ENCODE results near the gene ELK4. TPM values are rescaled to one million over a fixed set of nuclear protein-coding genes. Genes with fewer than 3 reads are reported as not detected.

Gene ELK4
- total and polyA plus RNA-seq, 2 of the 4 experiments (the other 2 are of a cell fraction), result 4.6 to 11.3 TPM

GRCh38 chr1:205672970-205673369, 41.2 kb upstream of the ELK4 start:
- no peak for ATAC-seq (ENCODE audit: low read depth)
- no peak for TF ChIP-seq CEBPB (IDR thresholded peaks at IDR 0.05; ENCODE audit: low read depth, low read length)
- TF ChIP-seq RFX5 (IDR thresholded peaks at IDR 0.05; ENCODE audit: low read depth, low read length), result no peak
- TF ChIP-seq CHD1 (IDR thresholded peaks at IDR 0.05; ENCODE audit: low read depth, low read length), result no peak
- no peak for TF ChIP-seq POLR2A (IDR thresholded peaks at IDR 0.05; ENCODE audit: low read depth, low read length)
- TF ChIP-seq, protein P1, sequence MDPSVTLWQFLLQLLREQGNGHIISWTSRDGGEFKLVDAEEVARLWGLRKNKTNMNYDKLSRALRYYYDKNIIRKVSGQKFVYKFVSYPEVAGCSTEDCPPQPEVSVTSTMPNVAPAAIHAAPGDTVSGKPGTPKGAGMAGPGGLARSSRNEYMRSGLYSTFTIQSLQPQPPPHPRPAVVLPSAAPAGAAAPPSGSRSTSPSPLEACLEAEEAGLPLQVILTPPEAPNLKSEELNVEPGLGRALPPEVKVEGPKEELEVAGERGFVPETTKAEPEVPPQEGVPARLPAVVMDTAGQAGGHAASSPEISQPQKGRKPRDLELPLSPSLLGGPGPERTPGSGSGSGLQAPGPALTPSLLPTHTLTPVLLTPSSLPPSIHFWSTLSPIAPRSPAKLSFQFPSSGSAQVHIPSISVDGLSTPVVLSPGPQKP (IDR thresholded peaks at IDR 0.05; ENCODE audit: borderline replicate concordance, low read depth, low read length), result no peak
- no peak for TF ChIP-seq MAFK (IDR thresholded peaks at IDR 0.05; ENCODE audit: low read depth, low read length)
- TF ChIP-seq FOS (IDR thresholded peaks at IDR 0.05; ENCODE audit: low read depth, low read length), result no peak
- no peak for TF ChIP-seq RAD21 (IDR thresholded peaks at IDR 0.05; ENCODE audit: low read length)
- TF ChIP-seq MAZ (IDR thresholded peaks at IDR 0.05; ENCODE audit: borderline replicate concordance, low read depth, low read length), result no peak
- TF ChIP-seq SMC3 (IDR thresholded peaks at IDR 0.05; ENCODE audit: low read depth, low read length), result no peak
- no peak for TF ChIP-seq RCOR1 (IDR thresholded peaks at IDR 0.05; ENCODE audit: insufficient replicate concordance, low read length)
- TF ChIP-seq NFE2L2 (IDR thresholded peaks at IDR 0.05; ENCODE audit: low read depth, low read length), result no peak
- Histone ChIP-seq H4K20me1 (ENCODE audit: insufficient read depth, low read length) (no peaks in the 10 kb centered on the region), H3K79me1 (ENCODE audit: low read depth in 1 of 2, low read length in 2 of 2) (peaks cover 2 to 5% of the 10 kb centered on the region in 2 experiments; a peak in 2 of 4 replicates), H3K4me2 (ENCODE audit: low read depth, low read length) (no peak overlapping the region), H3K9ac (ENCODE audit: low read depth, low read length) (no peak overlapping the region), H3K36me3 (ENCODE audit: control insufficient read depth, insufficient read depth, low read length) (no peaks in the 10 kb centered on the region), H2AK5ac (ENCODE audit: low read depth, low read length) (no peak overlapping the region), H3K27me3 (ENCODE audit: control insufficient read depth, insufficient read depth, low read length) (no peaks in the 10 kb centered on the region), H3K56ac (ENCODE audit: extremely low read depth, insufficient read depth, low read length) (no peak overlapping the region), H2BK20ac (ENCODE audit: low read depth, low read length) (no peak overlapping the region), H3K9me3 (ENCODE audit: control insufficient read depth, insufficient read depth, low read length) (no peaks in the 10 kb centered on the region), H3K27ac (ENCODE audit: insufficient read depth, low read length) (no peak overlapping the region), H2BK5ac (ENCODE audit: low read depth, low read length, poor library complexity, severe bottlenecking) (no peak overlapping the region), H3K4ac (ENCODE audit: low read depth, low read length) (no peak overlapping the region), H3K4me3 (ENCODE audit: insufficient read depth, low read depth, low read length) (no peak overlapping the region), H3K4me1 (ENCODE audit: control insufficient read depth, insufficient read depth, low read length) (peaks cover 4% of the 10 kb centered on the region; the same call in 1 of the 2 replicates), H3K9me1 (ENCODE audit: insufficient read depth, low read length) (no peaks in the 10 kb centered on the region; the same call in 1 of the 2 replicates), H3K23ac (ENCODE audit: low read depth, low read length) (no peak overlapping the region; the same call in 1 of the 2 replicates), H2BK120ac (ENCODE audit: low read depth, low read length) (no peak overlapping the region), H2AFZ (replicated peaks; ENCODE audit: low read length, poor library complexity) (no peak overlapping the region), H4K5ac (ENCODE audit: low read depth, low read length) (no peak overlapping the region), H3K18ac (ENCODE audit: low read depth, low read length) (no peak overlapping the region), H3K14ac (replicated peaks; ENCODE audit: low read depth, low read length) (no peak overlapping the region), H2BK15ac (ENCODE audit: low read depth, low read length) (no peak overlapping the region), H2AK9ac (replicated peaks; ENCODE audit: low read depth, low read length, poor library complexity) (no peak overlapping the region), H4K8ac (ENCODE audit: low read depth in 2 of 2, low read length in 2 of 2) (no peak overlapping the region), H4K91ac (ENCODE audit: insufficient read depth, low read depth, low read length) (no peak overlapping the region)
- ChIA-PET CTCF (no interaction called here), POLR2A (ENCODE audit: unreplicated experiment) (no interaction called here)
- BruUV-seq (replicated peaks), result no TSS peak
- DNase-seq, result no peak
- in situ Hi-C loops (cut with MboI; ENCODE audit: low sequenced_read_pairs), result loop anchor here (25.0 kb wide), 2 partner anchors 239 to 439 kb away; partner anchors contain the start of gene AVPR1B
- intact Hi-C loops (cut with micrococcal nuclease), result no loop called here
- WGBS, 2 experiments (ENCODE audit: extremely low coverage in 2 of 2, insufficient read length in 1 of 2), result no CpG with 5 or more reads among the region's 4 CpGs
- dilution Hi-C loops (cut with HindIII; ENCODE audit: low sequenced_read_pairs, unreplicated experiment), result no loop called here
